ENCODE measurements around the gene MYZAP.

Gene MYZAP, protein sequence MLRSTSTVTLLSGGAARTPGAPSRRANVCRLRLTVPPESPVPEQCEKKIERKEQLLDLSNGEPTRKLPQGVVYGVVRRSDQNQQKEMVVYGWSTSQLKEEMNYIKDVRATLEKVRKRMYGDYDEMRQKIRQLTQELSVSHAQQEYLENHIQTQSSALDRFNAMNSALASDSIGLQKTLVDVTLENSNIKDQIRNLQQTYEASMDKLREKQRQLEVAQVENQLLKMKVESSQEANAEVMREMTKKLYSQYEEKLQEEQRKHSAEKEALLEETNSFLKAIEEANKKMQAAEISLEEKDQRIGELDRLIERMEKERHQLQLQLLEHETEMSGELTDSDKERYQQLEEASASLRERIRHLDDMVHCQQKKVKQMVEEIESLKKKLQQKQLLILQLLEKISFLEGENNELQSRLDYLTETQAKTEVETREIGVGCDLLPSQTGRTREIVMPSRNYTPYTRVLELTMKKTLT

DNA sequence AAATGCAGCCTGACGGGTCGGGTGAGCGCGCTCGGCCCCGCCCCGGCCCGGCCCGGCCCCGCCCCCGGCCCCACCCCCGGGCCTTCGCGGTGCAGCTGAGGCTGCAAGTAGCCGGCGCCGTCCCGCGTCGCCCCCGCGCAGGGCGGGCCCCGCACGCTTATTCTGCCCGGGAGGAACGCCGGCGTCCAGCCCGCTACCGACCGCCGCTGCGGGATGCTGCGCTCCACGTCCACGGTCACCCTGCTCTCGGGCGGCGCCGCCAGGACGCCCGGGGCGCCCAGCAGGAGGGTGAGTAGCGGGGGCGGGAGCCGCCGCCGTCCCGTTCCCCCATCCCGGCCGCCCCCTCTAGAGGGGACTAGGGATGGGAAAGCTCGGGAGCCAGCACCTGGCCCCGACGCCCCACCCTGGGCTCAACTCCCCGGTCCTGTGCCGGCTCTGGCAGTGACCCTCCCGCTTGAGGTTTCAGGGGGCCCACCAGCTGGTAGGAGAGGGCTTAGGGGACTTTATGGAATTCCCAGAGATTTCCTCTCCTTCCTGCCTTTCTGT, at the start of gene MYZAP:
Gene MYZAP (plus strand): TSS at position 83 of the 546 bp plus-strand sequence. CDS start 131 bp downstream, at position 214.
- DNase-seq = no peak

DNA sequence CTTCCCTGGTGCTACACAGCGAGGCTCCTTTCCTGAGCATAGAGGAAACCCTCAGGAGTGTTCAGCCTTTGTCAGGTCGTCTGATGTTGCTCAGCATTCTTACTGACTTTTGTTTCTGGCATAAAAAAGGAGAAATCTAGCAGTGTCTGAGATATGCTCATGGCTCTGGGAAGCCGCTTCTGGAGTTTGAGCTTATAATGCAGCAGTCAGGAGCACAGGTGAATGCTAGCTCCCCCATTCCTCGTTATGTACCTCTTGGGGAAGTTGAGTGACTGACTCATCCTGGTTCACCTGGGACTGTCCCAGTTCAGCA, 49.2 kb upstream of the MYZAP start:
- no peak for DNase-seq

DNA sequence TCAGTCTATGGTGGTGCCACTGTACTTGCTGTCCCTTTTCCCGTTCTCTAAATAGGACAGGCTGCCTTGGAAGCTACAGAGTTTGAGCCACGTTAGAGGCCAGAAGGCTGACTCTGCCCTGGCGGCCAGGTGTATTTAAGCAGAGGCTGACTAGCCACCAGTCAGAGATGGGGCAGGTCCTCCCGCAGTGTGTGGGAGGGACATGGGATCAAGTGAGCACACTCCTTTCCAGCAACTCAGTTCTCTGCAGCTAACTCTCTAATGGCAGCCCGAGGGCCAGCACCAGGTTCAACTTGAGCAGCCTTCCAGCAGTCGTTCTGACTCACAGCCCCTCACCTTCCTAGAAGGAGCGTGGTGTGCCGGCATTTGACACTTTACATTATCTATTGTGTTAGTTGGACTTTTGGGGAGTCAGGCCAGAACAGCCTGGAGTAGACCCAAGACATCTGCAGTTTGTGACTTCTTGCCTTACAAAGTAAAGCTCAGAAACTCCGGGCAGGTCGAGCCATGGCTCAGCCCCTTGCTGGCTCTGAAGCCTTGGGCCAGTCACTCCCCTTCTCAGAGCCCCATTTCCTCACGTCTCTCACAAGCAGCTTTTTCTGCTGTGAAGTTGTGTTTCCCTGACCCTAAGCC, 46.7 kb upstream of the MYZAP start:
- no peak for DNase-seq

DNA sequence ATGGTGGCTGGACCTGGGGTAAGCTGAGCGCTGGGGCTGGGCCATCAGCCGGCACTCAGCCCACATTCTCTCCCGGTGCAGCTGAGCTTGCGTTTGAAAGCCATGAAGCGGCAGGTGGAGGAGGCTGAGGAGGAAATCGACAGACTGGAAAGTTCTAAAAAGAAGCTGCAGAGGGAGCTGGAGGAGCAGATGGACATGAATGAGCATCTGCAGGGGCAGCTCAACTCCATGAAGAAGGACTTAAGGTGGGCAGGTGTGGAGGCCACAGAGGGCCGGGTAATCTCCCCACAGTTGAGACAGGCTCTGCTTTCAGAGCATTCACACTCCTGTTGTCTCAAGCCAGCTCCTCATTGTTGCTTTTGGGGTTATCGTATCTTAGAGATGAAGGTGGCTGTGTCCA, 45.7 kb upstream of the MYZAP start:
- DNase-seq = no peak

DNA sequence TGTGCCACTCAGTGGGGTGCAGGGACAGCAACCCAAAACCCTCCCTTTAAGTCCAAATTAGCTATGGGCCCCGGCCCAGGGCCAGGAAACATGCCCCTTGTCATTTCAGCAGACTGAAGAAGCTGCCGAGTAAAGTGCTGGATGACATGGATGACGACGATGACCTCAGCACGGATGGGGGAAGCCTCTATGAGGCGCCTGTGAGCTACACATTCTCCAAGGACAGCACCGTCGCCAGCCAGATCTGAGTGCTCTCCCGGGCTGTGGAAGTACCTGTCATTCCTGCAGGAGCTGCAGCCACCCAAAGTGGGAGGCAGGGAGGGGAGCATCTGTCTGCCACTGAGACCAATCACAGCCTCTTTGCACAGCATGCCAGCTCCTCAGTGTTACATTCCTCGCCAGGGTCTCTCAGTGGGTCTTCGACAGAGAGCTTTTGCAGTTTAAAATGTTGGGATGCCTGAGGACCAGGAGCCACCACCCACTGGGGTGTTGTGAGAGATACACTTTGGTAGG, 44.4 kb upstream of the MYZAP start:
- no peak for DNase-seq

DNA sequence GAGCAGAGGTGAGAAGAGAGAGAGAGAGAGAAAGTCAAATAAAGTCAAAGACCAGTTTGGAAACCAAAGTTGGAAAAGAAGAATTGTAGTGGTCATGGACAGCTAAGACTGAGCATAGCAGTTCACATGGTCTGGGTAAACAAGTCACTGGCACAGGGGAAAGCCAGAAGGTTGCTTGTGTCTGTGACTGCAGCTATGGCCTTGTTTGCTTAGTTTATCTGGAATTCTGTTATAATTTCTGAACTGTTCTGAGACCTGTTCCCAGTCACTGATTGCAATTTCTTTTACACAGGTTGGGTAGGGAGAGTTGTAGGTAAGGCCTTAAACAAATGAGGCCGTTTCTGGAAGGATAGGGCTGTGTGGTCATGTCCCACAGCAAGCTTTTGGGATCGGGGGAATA, 43.4 kb upstream of the MYZAP start:
- DNase-seq = no peak

DNA sequence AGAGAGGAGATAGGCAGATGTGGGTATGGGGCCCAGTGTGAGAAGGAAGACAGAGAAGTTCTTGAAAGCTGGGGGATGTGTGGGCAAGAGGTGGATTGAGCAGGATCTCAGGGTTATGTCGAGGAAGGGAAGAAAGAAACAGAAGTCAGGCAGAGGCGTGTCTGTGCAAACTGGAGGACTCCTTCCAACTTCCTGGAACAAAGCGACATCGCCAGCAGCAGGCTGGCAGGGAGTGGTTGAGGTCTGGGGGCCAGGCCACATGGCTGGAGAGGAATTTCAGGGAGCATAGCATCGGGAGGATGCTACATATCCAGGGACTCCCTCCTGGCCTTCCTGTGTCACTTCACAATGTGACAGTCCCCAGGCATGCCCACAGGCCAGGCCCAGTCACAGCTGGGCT, 42.9 kb upstream of the MYZAP start:
- DNase-seq = no peak

DNA sequence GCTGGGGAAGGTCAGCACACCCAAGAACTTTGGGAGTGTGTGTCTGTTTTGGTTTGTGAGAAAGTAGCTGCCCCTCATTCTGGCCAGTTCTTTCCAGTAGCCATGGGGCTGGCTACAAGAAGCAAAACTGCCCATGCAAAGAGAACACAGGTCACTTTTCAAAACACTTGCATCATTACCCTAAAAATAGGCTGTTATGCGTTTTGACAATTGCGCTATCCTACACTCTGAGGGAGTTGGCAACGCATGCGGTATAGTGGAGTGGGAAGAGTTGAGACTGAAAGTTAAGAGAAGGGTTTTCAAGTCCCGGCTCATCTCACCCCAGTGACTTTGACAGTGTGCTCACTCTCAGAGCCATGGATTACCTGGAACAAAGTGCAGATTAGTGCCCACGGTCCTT, 41.8 kb upstream of the MYZAP start:
- no peak for DNase-seq

DNA sequence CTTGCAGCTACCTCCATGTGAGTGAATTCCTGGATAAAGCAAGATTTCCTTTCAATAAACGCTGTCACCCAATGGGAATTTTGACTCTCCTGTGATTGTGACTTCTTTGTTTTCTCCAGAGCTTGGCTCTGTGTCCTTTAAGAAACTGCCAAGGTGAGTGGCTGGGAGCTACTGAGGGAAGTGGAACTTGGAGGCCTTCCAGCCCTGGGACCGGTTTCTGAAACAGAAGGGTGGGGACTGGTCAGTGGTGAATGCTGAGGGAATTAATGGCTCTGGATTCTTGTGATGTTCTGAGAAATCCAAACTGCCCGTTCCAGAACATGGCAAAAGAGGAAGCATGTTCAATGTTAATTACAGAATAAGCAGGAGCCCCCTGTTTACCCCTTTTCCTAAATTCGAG, 41.1 kb upstream of the MYZAP start:
- no peak for DNase-seq

DNA sequence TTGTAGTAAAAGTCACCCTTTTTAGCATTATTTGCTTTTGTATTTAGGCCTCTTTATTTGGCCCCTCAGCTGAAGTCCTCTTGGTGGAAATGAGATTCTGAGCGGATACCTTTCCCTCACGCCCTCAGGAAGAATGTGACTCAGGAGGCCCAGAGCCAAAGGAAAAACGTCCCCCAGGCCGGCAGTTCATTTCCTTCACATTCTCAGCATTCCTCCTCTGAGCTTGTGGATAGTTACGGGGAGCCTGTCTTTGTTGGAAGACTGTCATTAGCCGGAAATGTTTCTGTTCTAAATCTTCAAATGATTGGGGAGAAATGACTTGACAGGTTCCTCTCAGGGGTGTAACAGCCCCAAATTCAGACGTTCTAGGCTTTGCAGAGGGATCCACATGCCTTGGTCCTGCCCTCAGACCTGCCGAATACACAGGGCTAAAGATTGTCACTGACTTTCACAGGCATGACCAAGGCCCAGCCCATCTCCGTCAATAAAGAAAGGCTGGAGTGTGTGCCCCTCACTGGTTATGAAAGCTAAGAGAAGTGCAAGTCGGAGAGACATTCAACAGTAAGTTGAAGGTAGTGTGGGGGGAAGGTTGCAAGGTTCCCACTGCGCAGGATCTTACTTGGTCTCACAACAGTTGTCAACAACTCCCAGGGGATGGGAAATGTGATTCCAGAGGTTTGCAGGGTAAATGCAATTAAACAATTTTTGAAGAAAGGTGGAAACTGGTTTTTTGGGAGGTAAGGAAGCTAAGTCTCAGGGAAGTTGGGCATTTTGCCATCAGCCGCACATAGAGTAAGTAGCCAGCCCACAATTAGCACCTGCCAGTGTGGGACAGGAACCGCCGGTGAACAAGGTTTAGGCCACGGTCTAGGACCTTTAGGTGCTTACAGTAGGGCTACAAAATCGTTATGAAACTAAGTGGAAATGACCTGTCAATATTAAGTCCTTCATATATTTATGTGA, 39.7 kb upstream of the MYZAP start:
- DNase-seq = no peak

DNA sequence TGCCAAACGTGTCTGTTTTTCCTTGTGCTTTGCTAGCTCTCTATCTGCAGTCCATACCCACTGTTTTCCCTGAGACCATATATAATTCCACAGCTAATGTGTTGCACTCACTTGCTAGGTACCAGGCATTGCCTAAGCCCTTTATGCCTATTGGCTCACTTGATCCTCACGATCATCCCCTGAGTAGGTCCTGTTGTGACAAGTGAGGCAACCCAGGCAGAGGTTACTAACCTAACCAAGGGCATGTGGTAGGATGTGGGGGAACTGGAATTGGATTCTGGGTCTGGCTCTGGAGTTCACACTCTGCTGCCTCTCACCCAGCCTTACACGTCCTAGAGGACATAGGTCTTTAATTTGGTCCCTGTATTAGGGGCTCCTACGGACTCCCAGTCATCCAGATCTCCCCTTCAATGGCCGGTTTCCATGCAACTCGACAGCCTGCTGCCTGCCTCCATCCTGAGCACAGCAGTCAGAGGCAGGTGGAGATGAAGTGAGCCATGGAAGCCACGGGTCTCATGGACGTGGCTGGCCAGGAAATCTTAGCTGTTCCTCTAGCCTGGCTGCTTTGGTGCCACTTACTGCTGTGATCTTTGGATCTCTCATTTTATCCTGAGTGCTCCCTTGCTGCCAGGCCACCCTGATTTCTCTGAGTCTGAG, 38.9 kb upstream of the MYZAP start:
- no peak for DNase-seq

DNA sequence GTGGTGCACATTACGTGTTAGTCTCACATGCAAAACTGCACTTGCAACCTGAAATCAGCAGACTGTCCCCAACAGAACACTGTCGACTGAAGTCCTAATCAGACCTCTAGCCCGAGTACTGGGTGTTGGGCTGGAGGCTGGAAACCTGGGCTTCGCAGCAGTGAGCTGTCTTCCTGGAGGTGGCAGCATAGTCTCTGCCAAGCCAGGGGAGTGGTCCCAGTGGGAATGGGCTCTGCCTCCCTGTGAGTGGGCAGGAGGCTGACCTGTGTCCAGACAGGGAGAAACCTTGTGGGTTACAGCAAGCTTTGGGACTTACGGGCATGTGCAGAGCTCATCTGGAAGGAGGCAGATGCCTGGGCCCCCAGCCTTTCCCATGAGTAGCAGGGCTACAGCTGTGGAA, 38.2 kb upstream of the MYZAP start:
- DNase-seq = no peak

DNA sequence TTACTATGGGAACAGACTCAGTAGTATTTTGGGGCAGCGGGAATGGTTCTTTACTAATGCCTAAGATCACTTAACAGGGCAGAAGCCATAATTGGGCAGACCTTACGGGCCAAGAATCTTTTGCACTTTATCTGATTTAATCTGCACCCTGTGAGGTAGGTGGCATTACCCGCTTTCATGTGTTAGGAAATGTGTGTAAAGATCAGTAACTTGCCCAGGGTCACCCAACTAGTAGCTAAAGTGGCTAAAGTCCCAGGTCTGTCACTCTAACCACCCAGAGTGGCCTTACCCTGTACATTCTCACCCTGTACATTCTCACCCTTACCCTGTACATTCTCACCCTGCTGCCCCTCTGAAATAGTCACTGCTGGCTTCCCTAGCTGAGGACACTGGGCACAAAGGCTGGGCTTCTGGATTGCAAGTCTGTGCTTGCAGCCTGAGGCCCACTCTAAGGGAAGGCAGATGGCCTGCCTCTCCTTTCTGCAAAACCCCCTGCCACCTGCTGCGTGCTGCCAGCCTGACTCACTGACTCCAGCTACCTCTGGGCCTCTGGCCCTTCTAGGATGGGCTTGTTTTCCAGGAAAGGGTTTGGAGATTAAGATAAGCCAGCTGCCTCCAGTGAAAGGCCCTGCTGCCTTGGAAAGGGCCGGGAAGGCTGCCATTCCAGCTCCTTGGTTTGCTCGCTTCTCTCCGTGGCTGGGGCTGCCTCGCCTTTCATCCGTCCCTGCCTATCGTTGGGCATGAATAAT, 37.5 kb upstream of the MYZAP start:
- no peak for DNase-seq

DNA sequence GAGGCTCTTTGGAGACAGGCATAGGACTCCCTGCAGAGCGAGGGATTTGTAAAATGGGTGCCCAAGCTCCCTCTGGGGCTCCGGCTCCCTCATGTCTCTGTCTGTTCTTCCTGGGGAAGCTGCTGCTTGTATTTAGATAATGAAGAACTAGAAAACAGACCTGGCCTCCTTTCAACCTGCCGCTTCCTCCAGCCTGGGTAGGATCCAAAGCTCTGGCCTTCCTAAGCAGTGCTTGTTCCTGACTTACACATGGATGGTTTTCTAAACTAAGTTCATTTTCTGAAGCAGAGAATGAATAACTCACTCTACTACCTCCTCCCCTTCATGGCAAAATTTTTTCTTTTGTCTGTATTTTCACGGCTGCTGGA, 36.9 kb upstream of the MYZAP start:
- no peak for DNase-seq

DNA sequence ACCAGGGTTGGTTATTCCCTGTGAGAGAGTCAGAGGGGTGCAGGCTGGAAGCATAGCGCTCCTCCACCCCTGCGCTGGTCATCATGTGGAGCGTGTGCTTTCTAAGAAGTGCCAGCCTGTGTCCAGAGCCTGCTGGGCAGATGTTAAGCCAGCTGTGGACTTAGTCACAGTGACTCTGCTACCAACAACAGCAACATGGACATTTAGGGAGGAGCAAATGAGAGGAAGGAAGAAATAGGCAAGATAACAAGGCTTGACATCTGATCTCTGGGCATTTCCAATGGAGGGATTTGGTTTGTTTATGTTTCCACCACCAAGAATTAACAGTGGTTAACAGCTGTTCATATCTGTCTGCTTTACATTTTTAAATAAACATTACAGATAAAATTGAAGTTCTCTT, 36.4 kb upstream of the MYZAP start:
- DNase-seq = no peak

DNA sequence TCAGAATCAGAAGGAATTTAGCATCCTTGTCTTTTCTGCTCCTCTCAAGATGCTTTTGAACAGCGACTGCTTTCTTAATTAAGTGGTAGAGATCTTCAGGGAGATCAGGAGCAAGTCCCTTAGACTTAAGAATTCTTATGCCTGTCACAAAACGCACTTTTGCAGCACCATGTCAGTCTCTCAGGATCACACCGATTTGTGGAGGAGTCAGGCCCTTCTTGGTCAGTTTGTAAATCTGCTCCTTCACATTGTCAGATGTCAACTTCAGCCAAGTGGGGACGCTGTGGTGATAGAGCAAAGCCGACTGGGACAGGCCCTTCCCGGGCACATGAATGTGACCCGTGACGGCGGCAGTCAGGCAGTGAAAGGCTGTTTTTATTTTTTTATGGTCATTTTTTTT, 35.7 kb upstream of the MYZAP start:
- DNase-seq = no peak

DNA sequence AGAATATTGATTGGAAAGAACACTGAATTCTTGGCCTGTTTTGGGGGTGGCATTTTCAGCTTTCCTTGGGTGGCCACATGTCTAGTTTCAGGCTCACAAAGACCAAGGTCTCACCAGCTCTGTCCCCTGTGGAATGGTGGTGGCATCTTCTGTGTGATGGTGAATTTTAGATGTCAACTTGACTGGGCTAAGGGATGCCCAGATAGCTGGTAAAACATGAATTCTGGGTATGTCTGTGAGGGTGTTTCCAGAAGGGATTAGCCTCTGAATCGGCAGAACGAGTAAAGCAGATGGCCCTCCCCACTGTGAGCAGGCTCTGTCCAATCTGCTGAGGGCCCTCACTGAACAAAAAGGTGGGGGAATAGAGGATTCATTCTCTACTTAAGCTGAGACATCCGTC, 34.4 kb upstream of the MYZAP start:
- DNase-seq = no peak

DNA sequence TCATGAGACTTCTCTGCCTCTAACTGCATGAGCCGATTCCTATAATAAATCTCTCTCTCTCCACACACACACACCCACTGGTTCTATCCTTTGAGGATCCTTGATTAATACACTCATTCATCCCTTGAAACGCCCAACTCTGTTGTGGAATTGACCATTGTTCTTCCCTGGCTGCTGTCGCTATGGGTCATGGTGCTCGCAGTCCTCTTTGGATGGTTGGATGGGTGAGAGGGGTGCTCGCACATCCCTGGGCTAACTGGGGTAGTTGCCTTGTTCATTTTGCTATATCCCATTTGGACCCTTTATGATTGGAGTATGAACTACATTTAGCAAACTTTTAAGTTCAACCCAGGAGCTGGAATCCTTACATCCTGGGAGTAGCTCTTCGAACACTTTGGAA, 33.9 kb upstream of the MYZAP start:
- no peak for DNase-seq

DNA sequence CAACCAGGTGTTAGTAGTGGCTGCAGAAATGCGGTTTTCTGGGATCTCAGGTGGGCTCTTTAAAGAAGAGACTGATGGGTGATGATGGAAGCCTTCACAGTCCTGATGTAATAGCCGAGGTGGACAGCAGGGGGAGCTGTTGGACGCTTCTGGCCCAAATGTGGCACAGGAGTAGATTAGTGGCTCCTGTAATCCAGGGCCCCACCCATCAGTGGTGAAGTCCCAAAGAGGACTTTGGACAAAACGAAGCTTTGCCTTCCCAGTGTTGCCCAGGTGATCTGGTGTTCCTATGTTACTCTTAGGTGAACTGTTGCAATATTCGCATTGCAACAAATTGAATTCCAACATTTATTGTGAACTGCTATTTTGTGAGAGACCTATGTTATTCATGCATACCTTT, 31.8 kb upstream of the MYZAP start:
- no peak for DNase-seq

DNA sequence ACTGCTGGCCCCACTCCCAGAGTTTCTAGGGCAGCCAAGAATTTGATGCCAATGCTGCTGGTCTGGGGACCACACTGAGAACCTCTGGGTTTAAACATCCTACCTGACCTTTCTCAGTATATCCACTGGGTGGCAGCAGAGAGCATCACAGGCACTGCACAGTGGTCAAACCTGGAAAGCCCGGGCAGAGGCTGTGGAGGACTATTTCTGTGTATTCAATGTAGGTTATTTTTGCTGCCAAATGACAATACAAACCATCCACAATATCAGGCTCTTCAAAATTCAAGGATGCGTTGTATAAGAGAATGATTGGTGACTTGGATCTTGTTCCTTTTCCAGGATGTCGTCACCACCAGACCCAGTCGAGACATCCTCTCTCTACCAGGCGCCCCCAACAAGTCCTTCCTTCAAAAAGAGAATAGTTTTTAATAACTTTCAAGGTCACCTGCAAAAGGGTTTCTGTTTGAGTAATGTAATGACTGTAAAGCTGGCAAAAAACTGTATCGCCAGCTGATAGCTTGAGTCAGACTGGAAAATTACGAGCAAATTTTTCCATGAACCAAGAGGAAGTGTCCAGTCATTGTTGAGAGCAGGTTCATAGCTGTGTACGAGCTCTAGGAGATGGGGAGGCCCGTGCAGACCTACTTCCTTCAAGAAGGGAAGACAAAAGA, 30.5 kb upstream of the MYZAP start:
- DNase-seq = no peak

DNA sequence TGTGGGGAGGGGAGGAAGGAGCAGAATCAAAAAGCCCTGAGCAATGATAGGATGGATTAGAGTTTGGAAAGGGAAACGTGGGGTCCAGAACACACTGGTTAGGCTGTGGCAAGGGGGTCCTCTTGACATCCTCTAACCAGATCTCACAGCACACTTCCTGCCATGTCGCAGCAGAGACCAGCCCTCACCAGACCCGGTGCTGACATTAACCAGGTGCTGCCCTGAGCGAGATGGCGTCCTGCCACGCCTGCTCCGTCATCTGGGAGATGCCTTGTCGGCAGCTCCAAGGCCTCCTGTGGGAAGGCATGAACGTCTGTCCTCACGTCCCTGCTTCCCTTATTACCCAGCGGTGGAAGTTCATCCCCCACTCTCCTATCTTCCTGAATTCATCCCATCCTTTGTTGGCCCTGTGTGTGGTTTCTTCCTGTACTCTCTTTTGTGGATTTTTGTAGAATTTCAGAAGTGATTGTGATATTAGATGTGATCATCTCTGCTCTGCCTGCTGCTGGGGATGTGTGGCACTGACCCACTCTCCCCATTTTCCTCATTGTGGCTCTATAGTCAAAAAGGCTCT, 29.4 kb upstream of the MYZAP start:
- DNase-seq = no peak
